Progenitor cell of endocrine pancreas (in vitro differentiated cells): ENCODE measurements around the gene RIMBP2. TPM values are rescaled to one million over a fixed set of nuclear protein-coding genes. Genes with fewer than 3 reads are reported as not detected.

Source experiments
- DNase-seq: peaks from one replicate; pipeline ENCODE4 v3.0.0; 2021; ENCODE audit warnings: low spot score; ENCODE audit not compliant: unreplicated experiment
- H3K27ac Mint-ChIP-seq: 2 replicates; pipeline ENCODE4 v1.8.0; 2021; ENCODE audit warnings: mild to moderate bottlenecking, moderate library complexity, mixed read lengths
- H3K27me3 Mint-ChIP-seq: 2 replicates; pipeline ENCODE4 v1.8.0; 2021; ENCODE audit warnings: mixed read lengths
- H3K36me3 Mint-ChIP-seq: 2 replicates; pipeline ENCODE4 v1.8.0; 2022; ENCODE audit warnings: mixed read lengths; ENCODE audit not compliant: insufficient read depth
- H3K4me1 Mint-ChIP-seq: 2 replicates; pipeline ENCODE4 v1.8.0; 2021; ENCODE audit warnings: low read depth, mixed read lengths
- H3K4me3 Mint-ChIP-seq: 2 replicates; pipeline ENCODE4 v1.8.0; 2021; ENCODE audit warnings: low read depth, mild to moderate bottlenecking, moderate library complexity, mixed read lengths
- H3K9me3 Mint-ChIP-seq: 2 replicates; pipeline ENCODE4 v1.8.0; 2021; ENCODE audit warnings: low read depth, mixed read lengths
- total RNA-seq: library from RNA; stranded (reverse); gene quantifications from 2 replicates; pipeline ENCODE4 v1.2.1, GENCODE V29; 2021
- TF ChIP-seq, protein P1 (sequence below): fragments of 200-600 bp; sonication (generic); IDR thresholded peaks from one replicate; pipeline ENCODE4 v1.5.0; 2021; ENCODE audit warnings: antibody characterized with exemption, mild to moderate bottlenecking; ENCODE audit not compliant: unreplicated experiment

RIMBP2 gene
- total RNA-seq, 1 donor from 2014 or later: 31.6 TPM

DNA sequence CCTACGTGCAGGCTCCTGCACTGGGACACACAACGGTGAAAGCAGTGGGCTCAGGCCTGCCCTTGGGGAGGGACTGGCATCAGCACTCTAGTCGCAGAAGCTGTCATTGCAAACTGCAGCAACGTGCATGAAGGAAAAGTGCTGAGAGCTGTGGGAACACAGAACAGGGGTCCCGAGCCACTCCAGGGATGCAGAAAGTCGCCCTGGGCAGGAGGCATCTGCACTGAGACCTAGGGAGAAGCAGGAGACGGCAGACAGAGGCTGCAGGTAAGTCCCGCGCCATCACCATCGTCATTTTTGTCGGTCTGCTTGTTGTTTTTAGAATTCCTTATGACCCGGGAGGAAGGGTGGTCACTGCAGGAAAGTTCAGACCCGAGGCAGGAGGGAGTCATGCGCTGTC is 21.6 kb upstream of the RIMBP2 start:
- Mint-ChIP-seq H3K27ac (no peak overlapping the region), H3K27me3 (peaks cover 11% of the 10 kb centered on the region), H3K9me3 (peaks cover 6% of the 10 kb centered on the region), H3K4me1 (no peaks in the 10 kb centered on the region), H3K36me3 (no peaks in the 10 kb centered on the region), H3K4me3 (no peak overlapping the region)
- TF ChIP-seq, protein P1, sequence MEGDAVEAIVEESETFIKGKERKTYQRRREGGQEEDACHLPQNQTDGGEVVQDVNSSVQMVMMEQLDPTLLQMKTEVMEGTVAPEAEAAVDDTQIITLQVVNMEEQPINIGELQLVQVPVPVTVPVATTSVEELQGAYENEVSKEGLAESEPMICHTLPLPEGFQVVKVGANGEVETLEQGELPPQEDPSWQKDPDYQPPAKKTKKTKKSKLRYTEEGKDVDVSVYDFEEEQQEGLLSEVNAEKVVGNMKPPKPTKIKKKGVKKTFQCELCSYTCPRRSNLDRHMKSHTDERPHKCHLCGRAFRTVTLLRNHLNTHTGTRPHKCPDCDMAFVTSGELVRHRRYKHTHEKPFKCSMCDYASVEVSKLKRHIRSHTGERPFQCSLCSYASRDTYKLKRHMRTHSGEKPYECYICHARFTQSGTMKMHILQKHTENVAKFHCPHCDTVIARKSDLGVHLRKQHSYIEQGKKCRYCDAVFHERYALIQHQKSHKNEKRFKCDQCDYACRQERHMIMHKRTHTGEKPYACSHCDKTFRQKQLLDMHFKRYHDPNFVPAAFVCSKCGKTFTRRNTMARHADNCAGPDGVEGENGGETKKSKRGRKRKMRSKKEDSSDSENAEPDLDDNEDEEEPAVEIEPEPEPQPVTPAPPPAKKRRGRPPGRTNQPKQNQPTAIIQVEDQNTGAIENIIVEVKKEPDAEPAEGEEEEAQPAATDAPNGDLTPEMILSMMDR: no peak
- DNase-seq: no peak

DNA sequence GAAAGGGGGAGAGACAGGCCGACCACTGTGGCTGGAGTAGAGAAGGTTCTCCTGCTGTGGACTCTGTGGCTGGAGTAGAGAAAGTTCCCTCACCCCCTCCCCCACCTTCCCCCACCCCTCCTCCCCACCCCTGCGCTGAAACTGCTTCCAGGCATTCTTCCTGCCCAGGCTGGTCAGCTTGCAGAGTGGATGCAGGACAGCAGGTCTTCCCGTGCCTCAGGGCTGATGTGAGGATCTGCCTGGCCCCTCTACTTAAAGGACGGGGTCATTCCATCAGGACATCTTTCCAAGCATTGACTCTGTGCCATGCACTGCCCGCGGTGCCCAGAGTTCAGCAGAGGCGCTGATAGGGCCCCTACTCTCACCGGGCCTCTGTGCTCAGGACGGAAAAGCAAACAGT is 13.2 kb upstream of the RIMBP2 start:
- DNase-seq: no peak
- H3K9me3 Mint-ChIP-seq: peaks cover 10% of the 10 kb centered on the region

GRCh38 chr12:130728158-130729058 is 12.3 kb upstream of the RIMBP2 start:
- Mint-ChIP-seq H3K36me3 (no peaks in the 10 kb centered on the region), H3K27ac (no peak overlapping the region)

More for the DNA sequence above, 13.2 kb upstream of the RIMBP2 start:
- Mint-ChIP-seq H3K36me3 (no peaks in the 10 kb centered on the region), H3K27me3 (peaks cover 12% of the 10 kb centered on the region), H3K27ac (no peak overlapping the region), H3K4me3 (no peak overlapping the region), H3K4me1 (peaks cover 5% of the 10 kb centered on the region)
- TF ChIP-seq, protein P1: no peak

DNA sequence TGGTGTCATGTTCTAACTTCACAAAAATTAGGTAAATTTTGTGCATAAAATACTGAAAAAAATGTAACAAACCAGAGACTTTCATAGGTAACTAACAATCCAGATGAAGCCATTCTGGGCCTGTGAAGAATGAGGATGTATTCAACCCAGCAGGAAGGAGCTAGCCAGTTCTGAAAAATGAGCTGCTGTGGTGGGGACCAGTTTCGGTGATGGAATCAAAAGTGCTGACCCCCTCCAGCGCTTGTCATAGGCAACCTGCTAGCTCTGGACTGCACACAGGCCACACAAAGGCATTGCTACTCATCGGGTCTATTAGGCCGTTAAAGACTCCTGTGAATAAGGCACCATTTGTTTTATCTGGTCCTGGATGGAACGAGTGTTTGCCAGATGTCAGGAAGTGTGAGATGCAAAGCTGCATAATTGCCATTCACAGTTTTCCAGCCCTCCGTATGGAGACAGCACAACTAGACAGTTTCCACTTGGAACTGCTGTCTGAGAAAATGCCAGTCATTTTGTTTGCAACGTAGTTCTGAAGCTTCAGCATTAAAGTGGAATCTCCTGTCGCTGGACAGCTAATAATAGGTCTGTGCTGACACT is 3.3 kb upstream of the RIMBP2 start:
- DNase-seq: no peak
- Mint-ChIP-seq H3K9me3 (peaks cover 24% of the 10 kb centered on the region), H3K27me3 (peaks cover 30% of the 10 kb centered on the region)

More at GRCh38 chr12:130728158-130729058, 12.3 kb upstream of the RIMBP2 start:
- Mint-ChIP-seq H3K4me1 (peaks cover 5% of the 10 kb centered on the region), H3K27me3 (peaks cover 9% of the 10 kb centered on the region), H3K4me3 (no peak overlapping the region), H3K9me3 (peaks cover 16% of the 10 kb centered on the region)
- TF ChIP-seq, protein P1: no peak
- no peak for DNase-seq

GRCh38 chr12:130717752-130718151 is 1.7 kb upstream of the RIMBP2 start:
- Mint-ChIP-seq H3K36me3 (peaks cover under 1% of the 10 kb centered on the region), H3K9me3 (peaks cover 8% of the 10 kb centered on the region), H3K4me1 (peaks cover 10% of the 10 kb centered on the region), H3K4me3 (no peak overlapping the region), H3K27ac (no peak overlapping the region), H3K27me3 (peaks cover 44% of the 10 kb centered on the region)
- no peak for DNase-seq
- TF ChIP-seq, protein P1: no peak

More for the DNA sequence above, 3.3 kb upstream of the RIMBP2 start:
- H3K4me1 Mint-ChIP-seq: peaks cover 10% of the 10 kb centered on the region
- H3K27ac Mint-ChIP-seq: no peak overlapping the region
- H3K36me3 Mint-ChIP-seq: peaks cover 1% of the 10 kb centered on the region
- TF ChIP-seq, protein P1: no peak
- H3K4me3 Mint-ChIP-seq: no peak overlapping the region
